Stimulated activated CD8-positive, alpha-beta memory T cell treated with anti-CD3 and anti-CD28 coated beads, Interleukin-4, amount 100 ng/mL, for 4 hours (primary cell): ENCODE data around the gene ETV5.

ENCODE experiments used
- DNase-seq, 2 donors: peaks; one replicate each; pipeline ENCODE4 v3.0.0-alpha.2; 2020; ENCODE audit warnings: low read depth in 2 of 2, low spot score in 1 of 2

Gene ETV5

DNA sequence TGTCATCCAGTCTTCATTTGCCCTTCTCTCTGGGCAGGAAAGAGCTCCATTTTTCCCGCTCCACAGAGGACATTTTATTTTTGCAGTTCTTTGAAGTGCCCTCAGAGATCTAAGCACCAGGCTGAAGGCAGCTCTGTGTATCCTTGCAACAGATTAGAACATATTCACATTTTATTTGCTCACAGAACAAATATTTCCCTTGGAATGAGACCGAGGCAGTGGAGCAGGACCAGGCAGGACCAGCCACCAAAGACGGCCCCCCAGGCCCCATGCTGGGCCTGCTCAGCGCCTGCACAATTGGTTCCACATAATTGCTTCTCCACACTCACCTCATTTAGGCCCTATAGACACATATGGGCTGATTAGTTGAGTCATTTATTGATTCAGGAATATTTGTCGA, 15.7 kb upstream of the ETV5 start:
- no peak for DNase-seq

DNA sequence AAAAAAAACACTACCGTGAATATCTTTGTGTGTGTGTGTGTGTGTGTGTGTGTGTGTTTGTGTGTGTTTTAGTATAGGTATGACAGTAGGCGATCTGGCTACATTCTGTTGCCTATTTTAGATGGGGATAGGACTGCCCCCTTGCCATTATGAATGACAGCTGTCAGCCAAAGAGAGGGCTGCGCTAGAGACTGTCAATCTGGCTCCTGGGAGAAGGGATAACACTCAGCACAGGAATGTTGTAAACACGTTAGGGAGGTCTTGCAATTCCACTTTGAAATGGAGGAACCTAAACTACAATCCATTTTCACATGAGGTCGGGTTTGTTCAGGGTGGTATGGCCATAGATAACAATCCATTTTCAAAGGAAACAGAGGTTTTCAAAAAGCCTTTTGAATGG, 14.1 kb upstream of the ETV5 start:
- no peak for DNase-seq

GRCh38 chr3:186121968-186122367, 13.1 kb upstream of the ETV5 start:
- DNase-seq, result no peak

DNA sequence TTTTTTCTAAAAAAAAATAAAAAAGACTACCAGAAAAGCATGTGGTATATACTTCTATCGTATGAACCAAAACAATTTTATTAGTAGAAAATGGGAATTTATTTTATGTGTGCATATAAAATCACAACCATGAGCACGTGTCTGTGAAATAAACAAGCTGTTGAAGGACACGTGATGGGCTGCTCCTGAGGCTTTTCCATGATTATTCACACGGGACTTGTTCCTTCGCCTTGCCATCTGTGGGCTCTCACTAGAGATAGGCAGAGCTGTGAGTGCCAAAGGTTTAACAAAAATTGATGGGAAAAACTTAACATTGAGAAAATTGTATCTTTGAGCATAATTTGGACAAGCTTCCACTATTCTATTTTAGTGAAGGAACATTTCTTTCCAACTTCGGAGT, 12.4 kb upstream of the ETV5 start:
- no peak for DNase-seq

DNA sequence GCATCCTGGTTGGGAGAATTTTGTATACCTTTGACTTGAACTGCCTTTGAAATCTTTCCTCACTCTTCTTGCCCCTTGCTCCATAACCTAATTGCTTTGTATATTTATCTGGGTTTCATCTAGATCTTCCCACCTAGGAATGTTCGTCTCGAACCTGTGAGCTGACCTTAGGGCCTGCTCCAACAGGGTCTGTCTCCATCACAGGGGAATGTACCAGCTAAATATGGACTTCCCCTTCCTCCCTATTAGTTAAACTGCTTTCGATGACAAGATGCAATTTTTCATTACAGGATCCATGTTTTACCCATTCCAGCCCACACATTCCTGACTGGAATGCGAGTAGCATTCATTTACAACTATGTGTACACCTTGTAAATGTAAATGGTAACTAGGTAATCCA, 10.6 kb upstream of the ETV5 start:
- DNase-seq, result no peak

DNA sequence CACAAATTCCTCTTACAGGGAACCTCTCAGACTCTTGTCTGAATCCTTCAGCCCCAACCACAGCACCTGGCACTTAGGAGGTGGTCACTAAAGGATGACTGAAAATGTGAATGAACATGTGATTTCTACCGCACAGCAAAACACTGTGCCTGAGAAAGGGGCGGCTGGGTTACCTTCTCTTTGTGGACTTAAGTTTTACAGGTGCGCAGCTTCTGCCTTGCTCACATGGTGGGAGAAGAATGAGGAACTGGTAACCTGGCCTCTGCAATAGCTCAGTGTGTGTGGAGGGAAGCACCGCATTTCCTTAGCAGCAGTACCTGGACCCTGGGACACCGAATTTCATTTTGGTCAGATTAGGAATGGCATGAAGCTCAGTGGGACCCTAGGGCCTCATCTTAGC, 9.8 kb upstream of the ETV5 start:
- DNase-seq, result no peak

DNA sequence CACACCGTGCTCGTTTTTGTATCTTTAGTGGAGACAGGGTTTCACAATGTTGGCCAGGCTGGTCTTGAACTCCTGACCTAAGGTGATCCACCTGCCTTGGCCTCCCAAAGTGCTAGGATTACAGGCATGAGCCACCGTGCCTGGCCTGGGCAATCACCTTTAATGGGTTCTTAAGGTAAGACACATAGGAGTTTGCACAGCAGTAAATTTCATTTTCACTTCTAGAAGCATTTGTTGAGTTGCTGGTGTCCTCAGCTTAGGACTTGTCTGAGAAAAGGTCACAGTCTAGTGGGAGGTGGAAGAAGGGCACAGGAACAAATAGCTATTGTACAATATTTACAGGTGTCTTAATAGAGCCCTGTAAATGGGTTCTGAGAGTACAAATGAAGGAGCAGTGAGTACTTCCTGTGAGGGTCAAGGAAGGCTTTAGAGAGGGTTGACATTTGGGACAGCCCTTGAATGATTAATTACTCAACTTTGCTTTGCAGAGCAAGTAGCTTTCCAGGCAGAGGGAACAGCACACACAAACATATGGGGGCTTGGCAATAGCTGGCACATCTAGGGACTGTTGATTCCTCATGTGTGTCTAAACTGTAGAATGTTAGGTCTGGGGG, 8.7 kb upstream of the ETV5 start:
- no peak for DNase-seq

DNA sequence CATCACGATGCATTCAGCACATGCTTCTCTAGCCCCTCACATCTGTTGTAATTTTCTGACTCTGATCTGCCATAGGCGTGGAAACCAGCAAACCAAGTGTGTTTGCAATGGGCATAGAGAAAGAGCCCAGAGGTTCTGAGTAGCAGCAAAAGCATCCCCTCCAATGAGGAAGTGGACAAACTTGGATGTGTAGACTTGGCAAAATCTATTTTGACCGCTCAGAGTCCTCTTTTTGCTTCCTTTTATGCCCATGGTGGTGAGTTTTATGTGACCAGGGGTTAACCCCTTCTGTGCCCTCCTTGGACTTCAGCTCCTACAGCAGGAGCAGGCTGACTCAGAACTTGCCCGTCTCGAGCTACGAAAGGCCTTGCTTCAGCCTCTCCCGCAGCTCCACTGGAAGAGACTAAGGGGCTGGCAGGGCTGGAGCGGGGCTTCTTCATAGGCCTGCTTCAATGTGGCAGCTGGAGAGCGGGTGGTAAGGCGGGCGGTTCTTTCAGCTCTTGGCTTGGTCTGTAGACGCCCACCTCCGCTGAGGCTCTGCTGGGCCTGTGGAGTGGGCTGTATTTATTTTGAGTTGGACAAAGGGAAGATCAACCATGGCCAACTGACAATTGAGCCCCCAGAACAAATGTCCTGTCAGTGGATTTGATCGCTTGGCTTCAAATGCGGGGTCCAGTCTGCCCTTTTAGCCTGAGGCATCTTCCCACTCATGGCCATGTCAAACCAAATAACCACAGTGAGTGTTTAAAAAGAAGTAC, 6.5 kb upstream of the ETV5 start:
- DNase-seq, result no peak

DNA sequence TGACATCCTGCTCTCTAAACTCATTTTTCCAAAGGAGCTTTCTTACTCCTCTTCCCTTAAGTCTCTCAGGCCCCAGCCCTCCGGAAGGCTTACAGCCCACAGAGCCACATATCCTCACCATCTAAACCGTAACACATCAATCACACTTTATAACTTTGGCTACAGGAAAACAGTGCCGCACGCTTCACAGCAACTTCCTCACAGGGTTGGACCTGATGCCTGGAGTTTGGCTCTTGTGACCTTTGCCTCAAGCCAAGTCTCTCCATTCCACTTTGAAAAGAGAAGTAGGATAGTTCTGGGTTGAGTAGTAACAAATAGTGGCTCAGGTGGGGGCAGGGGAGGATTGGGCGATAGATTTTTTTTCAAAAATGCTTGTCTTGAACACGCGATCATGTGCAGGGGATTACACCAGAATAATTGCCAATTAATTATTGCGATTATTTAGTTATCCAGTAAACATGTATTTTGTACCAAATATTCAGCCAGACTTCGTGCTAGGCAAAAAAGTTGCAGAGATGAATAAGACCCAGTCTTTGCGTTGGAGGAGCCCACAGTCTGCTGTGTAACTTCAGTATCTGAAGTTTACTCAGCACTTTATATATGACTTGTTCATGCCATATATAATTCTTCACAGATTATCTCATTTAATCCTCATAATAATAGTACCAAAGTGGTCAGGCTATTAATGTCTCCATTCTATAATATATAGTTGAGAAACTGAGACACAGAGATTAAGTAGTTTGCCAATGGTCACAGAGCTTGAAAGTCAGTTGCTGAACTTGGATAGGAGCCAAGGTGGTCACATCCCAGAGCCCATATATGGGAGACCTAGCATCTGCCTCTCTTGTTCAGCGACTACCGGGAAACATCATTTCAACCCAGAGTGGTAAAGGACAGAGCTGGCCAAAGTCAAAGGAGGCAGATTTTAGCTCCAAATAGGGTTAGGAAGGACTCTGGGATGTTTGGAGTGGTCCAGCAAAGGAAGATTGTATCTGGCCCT, 2.4 kb upstream of the ETV5 start:
- no peak for DNase-seq

- DNase-seq, result no peak
Measured at GRCh38 chr3:186109897-186110803, 1.3 kb upstream of the ETV5 start.

- no peak for DNase-seq
Measured at GRCh38 chr3:186108106-186108940, 566 bp downstream of the ETV5 start.

DNA sequence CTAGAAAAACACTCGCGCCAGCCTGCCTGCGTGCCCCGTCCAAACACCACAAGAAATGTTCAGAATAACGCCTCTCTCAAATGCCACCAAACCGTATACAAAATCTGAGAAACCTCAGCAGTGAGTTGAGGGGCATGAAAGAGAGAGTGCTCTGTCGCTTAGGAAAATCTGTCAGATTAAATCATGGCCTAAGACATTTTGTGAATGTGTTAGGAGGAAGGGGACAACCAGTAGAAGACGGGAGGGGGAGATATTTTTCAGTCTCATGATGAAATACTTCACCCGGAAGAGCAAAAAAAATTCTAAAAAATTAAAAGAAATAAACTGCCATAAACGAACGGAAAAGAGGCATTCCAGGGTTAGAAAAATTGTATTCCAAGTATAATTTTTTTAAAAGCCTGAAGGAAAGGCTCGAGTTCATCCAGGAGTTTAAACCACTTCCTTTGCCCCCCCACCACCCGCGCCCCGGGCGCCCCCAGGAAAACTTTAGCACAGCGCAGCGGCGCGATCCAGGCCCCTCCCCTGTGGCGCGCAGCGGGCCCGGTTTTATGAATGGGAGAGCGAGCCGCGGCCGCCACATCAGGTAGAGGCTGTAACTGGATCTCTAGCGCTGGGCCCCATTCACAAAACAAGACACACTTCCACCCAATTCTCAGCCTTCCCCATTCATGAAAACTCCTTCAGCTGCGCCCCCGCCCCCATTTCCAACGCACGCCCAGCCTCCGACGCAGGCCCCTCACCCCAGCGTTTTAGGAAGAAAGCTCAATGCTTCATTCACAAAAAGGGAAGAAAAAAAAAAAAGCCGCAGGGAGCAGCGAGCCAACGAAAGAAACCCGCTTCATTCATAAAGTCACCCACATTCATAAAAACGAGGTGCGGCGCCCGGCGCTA, 1.4 kb downstream of the ETV5 start:
- DNase-seq, result no peak

- no peak for DNase-seq
Measured at GRCh38 chr3:186105543-186105942, 3.3 kb downstream of the ETV5 start.

DNA sequence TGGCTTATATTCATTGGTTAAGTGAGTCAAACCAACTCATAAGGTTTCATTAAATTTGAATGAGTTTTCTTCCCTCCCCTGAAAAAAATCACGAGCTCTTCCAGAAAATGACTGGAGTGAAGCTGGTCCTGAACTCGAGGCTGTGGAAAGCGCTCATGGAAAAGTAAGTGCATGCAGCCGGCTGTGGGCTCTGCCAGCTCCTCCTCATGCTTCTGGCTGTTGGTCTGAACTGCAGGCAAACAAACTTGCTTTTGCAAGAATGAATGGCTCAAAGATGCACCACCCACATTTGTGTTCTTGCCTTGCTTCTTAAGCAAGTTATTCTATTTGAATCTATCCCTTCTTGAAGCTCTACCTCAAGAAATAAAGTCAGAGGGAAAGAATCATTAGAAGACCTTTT, 6.2 kb downstream of the ETV5 start:
- DNase-seq, result no peak

GRCh38 chr3:186100398-186100797, 8.5 kb downstream of the ETV5 start:
- no peak for DNase-seq

- DNase-seq, result no peak
Measured at GRCh38 chr3:186099178-186099577, 9.7 kb downstream of the ETV5 start.

GRCh38 chr3:186098740-186099139, 10.1 kb downstream of the ETV5 start:
- no peak for DNase-seq

DNA sequence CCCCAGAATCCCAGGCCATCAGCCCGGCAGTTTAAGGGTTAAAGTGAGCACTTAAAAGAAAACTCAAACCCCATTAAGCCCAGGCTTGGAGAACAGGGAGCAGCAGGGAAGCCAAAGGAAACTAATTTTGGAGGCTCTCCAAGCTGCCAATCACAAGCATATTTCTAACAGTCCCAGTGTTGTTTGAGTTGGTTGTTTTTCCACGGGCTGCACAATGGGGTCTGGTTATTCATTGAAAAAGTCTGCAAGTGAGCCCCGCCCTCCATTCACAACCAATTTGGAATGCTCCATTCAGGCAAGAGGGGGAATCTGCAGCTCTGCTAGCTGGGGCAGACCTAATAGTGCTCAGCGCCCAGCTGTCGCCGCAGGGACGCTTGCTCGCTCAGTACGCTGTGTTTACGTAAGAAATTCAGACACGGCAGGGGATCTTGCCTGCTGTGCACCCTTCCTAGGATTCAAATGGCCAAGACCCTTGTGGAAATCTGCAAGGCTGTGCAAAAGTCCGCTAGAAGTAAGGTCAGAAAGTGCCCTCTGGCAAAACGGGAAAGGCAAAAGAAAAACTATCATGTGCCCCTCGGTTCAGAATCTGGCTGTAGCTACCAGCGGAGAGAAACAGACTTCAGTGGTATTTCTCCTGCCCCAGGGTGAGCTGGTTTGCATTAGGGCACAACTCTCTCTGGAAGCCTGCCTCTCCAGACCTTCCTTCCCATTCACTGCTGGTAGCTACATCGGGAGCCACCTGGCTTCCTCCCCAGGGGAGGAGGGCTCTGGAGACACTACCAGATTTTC, 11.0 kb downstream of the ETV5 start:
- no peak for DNase-seq
